IgD-negative memory B cell (primary cell): ENCODE data around the gene MCU. TPM values are rescaled to one million over a fixed set of nuclear protein-coding genes. Genes with fewer than 3 reads are reported as not detected.
A peak's percentile ranks its signal among the peaks of the same experiment; 100 is the strongest.

Experiments
- H3K27ac Mint-ChIP-seq, 3 donors: one replicate each; pipeline ENCODE4 v1.8.0; 2020 to 2022; ENCODE audit warnings: mild to moderate bottlenecking in 3 of 3, mixed read lengths in 3 of 3, moderate library complexity in 1 of 3
- H3K27me3 Mint-ChIP-seq: one replicate; pipeline ENCODE4 v1.8.0; 2021; ENCODE audit warnings: mixed read lengths
- H3K36me3 Mint-ChIP-seq: one replicate; pipeline ENCODE4 v1.8.0; 2020; ENCODE audit warnings: mild to moderate bottlenecking, mixed read lengths
- H3K4me1 Mint-ChIP-seq, 3 donors: one replicate each; pipeline ENCODE4 v1.8.0; 2020 to 2022; ENCODE audit warnings: mixed read lengths in 3 of 3, mild to moderate bottlenecking in 1 of 3
- H3K4me3 Mint-ChIP-seq, 4 donors: one replicate each; pipeline ENCODE4 v1.8.0; 2020 to 2022; ENCODE audit warnings: mild to moderate bottlenecking in 4 of 4, mixed read lengths in 4 of 4, moderate library complexity in 3 of 4
- H3K9me3 Mint-ChIP-seq, 3 donors: one replicate each; pipeline ENCODE4 v1.8.0; 2020 to 2021; ENCODE audit warnings: mixed read lengths in 3 of 3, mild to moderate bottlenecking in 1 of 3
- polyA plus RNA-seq: library from polyadenylated mRNA; unstranded; fragments of 300-500 nt; fragmentation: Illumina TruSeq; gene quantifications from one replicate; pipeline ENCODE4 v1.2.3, GENCODE V29; 2021

The MCU gene
- polyA plus RNA-seq, 1 donor from 2014 or later: 5.6 TPM

GRCh38 chr10:72875250-72876055, 183.5 kb downstream of the MCU start:
- H3K27ac Mint-ChIP-seq: no peak overlapping the region
- H3K4me3 Mint-ChIP-seq: no peak overlapping the region
- no peaks in the 10 kb centered on the region for H3K9me3 Mint-ChIP-seq
- no peaks in the 10 kb centered on the region for H3K27me3 Mint-ChIP-seq
- peaks cover 5 to 6% (median 6%) of the 10 kb centered on the region in 3 donors for H3K4me1 Mint-ChIP-seq
- H3K36me3 Mint-ChIP-seq: peaks cover 11% of the 10 kb centered on the region

- peaks cover 0 to 7% (median 1%) of the 10 kb centered on the region in 3 donors for H3K9me3 Mint-ChIP-seq
- no peaks in the 10 kb centered on the region for H3K27me3 Mint-ChIP-seq
- H3K4me1 Mint-ChIP-seq: peaks cover 4 to 6% (median 6%) of the 10 kb centered on the region in 3 donors
- H3K36me3 Mint-ChIP-seq: peaks cover 32% of the 10 kb centered on the region
- H3K27ac Mint-ChIP-seq: no peak overlapping the region
- no peak overlapping the region for H3K4me3 Mint-ChIP-seq
Measured at GRCh38 chr10:72879245-72879644, 187.3 kb downstream of the MCU start.

- peaks cover 0 to 7% (median 1%) of the 10 kb centered on the region in 3 donors for H3K9me3 Mint-ChIP-seq
- peak overlapping the region in 1 of 4 donors; percentile 45 for H3K4me3 Mint-ChIP-seq
- peaks cover 32% of the 10 kb centered on the region for H3K36me3 Mint-ChIP-seq
- no peaks in the 10 kb centered on the region for H3K27me3 Mint-ChIP-seq
- H3K4me1 Mint-ChIP-seq: peaks cover 6 to 7% (median 6%) of the 10 kb centered on the region in 3 donors
- no peak overlapping the region for H3K27ac Mint-ChIP-seq
Measured at GRCh38 chr10:72881291-72881690, 189.3 kb downstream of the MCU start.

- no peak overlapping the region for H3K27ac Mint-ChIP-seq
Measured at GRCh38 chr10:72883861-72884260, 191.9 kb downstream of the MCU start.

GRCh38 chr10:72885953-72886352, 194.0 kb downstream of the MCU start:
- H3K36me3 Mint-ChIP-seq: peaks cover 26% of the 10 kb centered on the region
- no peak overlapping the region for H3K27ac Mint-ChIP-seq
- H3K4me1 Mint-ChIP-seq: peaks cover 0 to 8% (median 6%) of the 10 kb centered on the region in 3 donors

More at GRCh38 chr10:72883861-72884260, 191.9 kb downstream of the MCU start:
- H3K4me3 Mint-ChIP-seq: no peak overlapping the region
- H3K9me3 Mint-ChIP-seq: peaks cover 0 to 7% (median 1%) of the 10 kb centered on the region in 3 donors
- H3K27me3 Mint-ChIP-seq: no peaks in the 10 kb centered on the region
- peaks cover 31% of the 10 kb centered on the region for H3K36me3 Mint-ChIP-seq
- H3K4me1 Mint-ChIP-seq: peaks cover 0 to 8% (median 6%) of the 10 kb centered on the region in 3 donors

GRCh38 chr10:72886621-72887020, 194.7 kb downstream of the MCU start:
- no peak overlapping the region for H3K27ac Mint-ChIP-seq
- no peaks in the 10 kb centered on the region for H3K27me3 Mint-ChIP-seq
- H3K36me3 Mint-ChIP-seq: peaks cover 21% of the 10 kb centered on the region
- peaks cover 0 to 6% (median 6%) of the 10 kb centered on the region in 3 donors for H3K4me1 Mint-ChIP-seq
- peaks cover 0 to 7% (median 0%) of the 10 kb centered on the region in 3 donors for H3K9me3 Mint-ChIP-seq
- no peak overlapping the region for H3K4me3 Mint-ChIP-seq

More at GRCh38 chr10:72885953-72886352, 194.0 kb downstream of the MCU start:
- Mint-ChIP-seq H3K27me3 (no peaks in the 10 kb centered on the region), H3K4me3 (no peak overlapping the region), H3K9me3 (peaks cover 0 to 7% (median 1%) of the 10 kb centered on the region in 3 donors)

- H3K27ac Mint-ChIP-seq: no peak overlapping the region
- peak overlapping the region in 1 of 4 donors; percentile 6 for H3K4me3 Mint-ChIP-seq
- peaks cover 17% of the 10 kb centered on the region for H3K36me3 Mint-ChIP-seq
- H3K27me3 Mint-ChIP-seq: no peaks in the 10 kb centered on the region
- peaks cover 0 to 5% (median 0%) of the 10 kb centered on the region in 3 donors for H3K9me3 Mint-ChIP-seq
- peaks cover 0 to 6% (median 6%) of the 10 kb centered on the region in 3 donors for H3K4me1 Mint-ChIP-seq
Measured at GRCh38 chr10:72887043-72887442, 195.1 kb downstream of the MCU start.

- H3K4me1 Mint-ChIP-seq: peaks cover 0 to 6% (median 6%) of the 10 kb centered on the region in 3 donors
- no peak overlapping the region for H3K27ac Mint-ChIP-seq
- H3K36me3 Mint-ChIP-seq: peaks cover 13% of the 10 kb centered on the region
- H3K4me3 Mint-ChIP-seq: no peak overlapping the region
- no peaks in the 10 kb centered on the region for H3K9me3 Mint-ChIP-seq
- H3K27me3 Mint-ChIP-seq: no peaks in the 10 kb centered on the region
Measured at GRCh38 chr10:72888151-72888638, 196.3 kb downstream of the MCU start.

- Mint-ChIP-seq H3K27me3 (no peaks in the 10 kb centered on the region), H3K4me1 (peaks cover 0 to 6% (median 6%) of the 10 kb centered on the region in 3 donors), H3K36me3 (peaks cover 9% of the 10 kb centered on the region), H3K27ac (no peak overlapping the region), H3K9me3 (no peaks in the 10 kb centered on the region), H3K4me3 (no peak overlapping the region)
Measured at GRCh38 chr10:72889391-72889831, 197.5 kb downstream of the MCU start.

- Mint-ChIP-seq H3K4me1 (peaks cover 0 to 6% (median 3%) of the 10 kb centered on the region in 3 donors), H3K27ac (no peak overlapping the region), H3K9me3 (no peaks in the 10 kb centered on the region), H3K4me3 (no peak overlapping the region), H3K36me3 (peaks cover 9% of the 10 kb centered on the region), H3K27me3 (no peaks in the 10 kb centered on the region)
Measured at GRCh38 chr10:72890086-72890485, 198.1 kb downstream of the MCU start.

- H3K4me1 Mint-ChIP-seq: no peaks in the 10 kb centered on the region
- H3K4me3 Mint-ChIP-seq: peak within 1 kb of the TSS in 1 of 4 donors; percentile 37
- no peaks in the 10 kb centered on the region for H3K9me3 Mint-ChIP-seq
- H3K27me3 Mint-ChIP-seq: no peaks in the 10 kb centered on the region
- H3K27ac Mint-ChIP-seq: no peak within 1 kb of the TSS
- peaks cover 6% of the 10 kb centered on the region for H3K36me3 Mint-ChIP-seq
Measured at GRCh38 chr10:72893136-72893798, 201.3 kb downstream of the MCU start, which contains the start of gene OIT3. OIT3 (plus strand) TSS chr10:72893739; CDS start chr10:72893799, 60 bp downstream.

GRCh38 chr10:72895236-72895850, 203.4 kb downstream of the MCU start:
- H3K4me1 Mint-ChIP-seq: no peaks in the 10 kb centered on the region
- no peaks in the 10 kb centered on the region for H3K9me3 Mint-ChIP-seq
- no peak overlapping the region for H3K27ac Mint-ChIP-seq
- no peak overlapping the region for H3K4me3 Mint-ChIP-seq
- H3K36me3 Mint-ChIP-seq: peaks cover 3% of the 10 kb centered on the region
- no peaks in the 10 kb centered on the region for H3K27me3 Mint-ChIP-seq

- Mint-ChIP-seq H3K36me3 (peaks cover 3% of the 10 kb centered on the region), H3K4me3 (no peak overlapping the region), H3K27me3 (no peaks in the 10 kb centered on the region), H3K9me3 (no peaks in the 10 kb centered on the region), H3K27ac (no peak overlapping the region), H3K4me1 (no peaks in the 10 kb centered on the region)
Measured at GRCh38 chr10:72898616-72899015, 206.7 kb downstream of the MCU start.

GRCh38 chr10:72899545-72899944, 207.6 kb downstream of the MCU start:
- H3K27ac Mint-ChIP-seq: no peak overlapping the region
- no peaks in the 10 kb centered on the region for H3K27me3 Mint-ChIP-seq
- H3K4me3 Mint-ChIP-seq: no peak overlapping the region
- H3K9me3 Mint-ChIP-seq: no peaks in the 10 kb centered on the region
- no peaks in the 10 kb centered on the region for H3K4me1 Mint-ChIP-seq
- no peaks in the 10 kb centered on the region for H3K36me3 Mint-ChIP-seq
